K562 (cell line): ENCODE measurements around the gene ITSN1. TPM values are rescaled to one million over a fixed set of nuclear protein-coding genes. Genes with fewer than 3 reads are reported as not detected.

Experiments
- ATAC-seq: fragments of 200-7000 bp; cut with Tn5 transposase; 3 replicates; pipeline ENCODE4 v1.9.1; 2020; ENCODE audit warnings: moderate library complexity
- BruUV-seq: library from RNA; stranded (reverse); fragments of 400-500 nt; replicated peaks from 2 replicates; lab custom pipeline; 2021; lab: Mats Ljungman, UMichigan
- CTCF ChIA-PET: fragments of 300-600 bp; formaldehyde crosslinking; extraction: SDS; loops from one replicate; lab custom pipeline; 2021; ENCODE audit warnings: low intra/inter-chr PET ratio; lab: Yijun Ruan, JAX
- POLR2A ChIA-PET: fragments of 300-600, 350-650 bp; sonication (Branson Sonifier 250); formaldehyde crosslinking; extraction: SDS; loops from one replicate; lab custom pipeline; 2021; ENCODE audit warnings: antibody characterized with exemption, inconsistent platforms; lab: Yijun Ruan, JAX
- DNase-seq, 4 experiments: peaks; one replicate each; pipeline versions ENCODE4 v3.0.0 to v3.0.0-alpha.2; 2011 to 2018; ENCODE audit warnings: low spot score in 3 of 4, mixed read lengths in 3 of 4; ENCODE audit errors: extremely low read depth in 1 of 4
- FAIRE-seq: peaks from 2 replicates; lab custom pipeline; 2011; peaks lifted over from hg19 to GRCh38; lab: Jason Lieb, UNC
- H2AFZ ChIP-seq: 2 replicates; pipeline ENCODE4 v1.6.0; 2011; ENCODE audit warnings: low read depth, low read length, control low read depth, inconsistent platforms
- H3K27ac ChIP-seq: fragments of 200-600 bp; 3 replicates; pipeline ENCODE4 v1.8.0; 2011; ENCODE audit warnings: low read depth, mild to moderate bottlenecking, control low read depth, inconsistent platforms, low read length, moderate library complexity, mixed read lengths; ENCODE audit errors: extremely low read depth
- H3K27me3 ChIP-seq, 2 experiments: fragments of 300-600 bp in 1 of 2; 2 replicates in 1 of 2; 3 replicates in 1 of 2; pipeline versions ENCODE4 v1.6.0 to v1.8.0; 2011; ENCODE audit warnings: inconsistent platforms in 2 of 2, low read length in 2 of 2, mild to moderate bottlenecking in 1 of 2, mixed read lengths in 1 of 2, moderate library complexity in 1 of 2; ENCODE audit not compliant: control insufficient read depth in 2 of 2, insufficient read depth in 2 of 2
- H3K36me3 ChIP-seq: fragments of 300-600 bp; 3 replicates; pipeline ENCODE4 v1.8.0; 2011; ENCODE audit warnings: mild to moderate bottlenecking, low read length, inconsistent platforms; ENCODE audit not compliant: control insufficient read depth, insufficient read depth
- H3K4me1 ChIP-seq, 2 experiments: fragments of 200-600 bp in 1 of 2; replicated peaks in 1 of 2; 2 replicates in 1 of 2; 3 replicates in 1 of 2; pipeline versions ENCODE4 v1.5.1 to v1.8.0; 2011; ENCODE audit warnings: inconsistent platforms in 2 of 2, low read length in 2 of 2, mild to moderate bottlenecking in 1 of 2, mixed read lengths in 1 of 2, moderate library complexity in 1 of 2; ENCODE audit not compliant: control insufficient read depth in 2 of 2, insufficient read depth in 2 of 2
- H3K4me2 ChIP-seq: 2 replicates; pipeline ENCODE4 v1.6.1; 2011; ENCODE audit warnings: low read length, control low read depth, inconsistent platforms, mixed read lengths; ENCODE audit not compliant: insufficient read depth
- H3K4me3 ChIP-seq: fragments of 200-600 bp; sonication (generic), shearing (Covaris generic); 2 replicates; pipeline ENCODE4 v1.5.1; 2016; ENCODE audit warnings: control low read depth, inconsistent platforms
- H3K79me2 ChIP-seq: fragments of 200-600 bp; 3 replicates; pipeline ENCODE4 v1.8.0; 2011; ENCODE audit warnings: low read length, inconsistent platforms; ENCODE audit not compliant: control insufficient read depth, insufficient read depth
- H3K9ac ChIP-seq, 2 experiments: 2 replicates each; pipeline versions ENCODE4 v1.6.0 to v1.6.1; 2011; ENCODE audit warnings: low read depth in 2 of 2, low read length in 2 of 2, control low read depth in 1 of 2, inconsistent platforms in 1 of 2, mild to moderate bottlenecking in 1 of 2, mixed read lengths in 1 of 2; ENCODE audit not compliant: insufficient read depth in 1 of 2
- H3K9me1 ChIP-seq: one replicate; pipeline ENCODE4 v1.6.0; 2011; ENCODE audit warnings: inconsistent platforms, mild to moderate bottlenecking, low read length, moderate library complexity; ENCODE audit not compliant: control insufficient read depth, insufficient read depth
- H3K9me3 ChIP-seq: replicated peaks from 2 replicates; pipeline ENCODE4 v1.5.1; 2011; ENCODE audit warnings: low read depth, low read length, inconsistent platforms; ENCODE audit not compliant: control insufficient read depth, insufficient read depth
- H4K20me1 ChIP-seq: replicated peaks from 2 replicates; pipeline ENCODE4 v1.6.1; 2011; ENCODE audit warnings: low read length, inconsistent platforms, mixed read lengths; ENCODE audit not compliant: control insufficient read depth, insufficient read depth
- GATAD2B ChIP-seq: fragments of 450-650 bp; IDR thresholded peaks from 2 replicates; pipeline ENCODE4 v1.6.1; 2017; ENCODE audit warnings: mild to moderate bottlenecking, borderline replicate concordance
- MECOM ChIP-seq: fragments of 250-450 bp; sonication (Bioruptor Pico); IDR thresholded peaks from 2 replicates; pipeline ENCODE4 v1.8.0; 2022; ENCODE audit warnings: inconsistent platforms
- MEF2A ChIP-seq: IDR thresholded peaks from 2 replicates; pipeline ENCODE4 v1.6.1; 2011; ENCODE audit warnings: low read depth, mild to moderate bottlenecking, low read length, moderate library complexity; ENCODE audit not compliant: control insufficient read depth
- PHF21A ChIP-seq: fragments of 450-650 bp; IDR thresholded peaks from 2 replicates; pipeline ENCODE4 v1.6.1; 2017; ENCODE audit warnings: low read depth, borderline replicate concordance
- WGBS: fragments of 100-300 bp; shearing (Covaris generic); methylation state at CpG from one replicate; pipeline ENCODE4 v1.1.6; 2016; ENCODE audit warnings: low coverage, mixed read lengths; ENCODE audit not compliant: insufficient coverage; ENCODE audit errors: missing lambda C conversion rate; 5-methylcytosine and 5-hydroxymethylcytosine counted together
- in situ Hi-C: fragments of 300-500 bp; cut with MboI; formaldehyde crosslinking; loops from 4 replicates; pipeline ENCODE4 v1.15.0; 2018; ENCODE audit warnings: inconsistent platforms, mixed read lengths
- intact Hi-C: fragments of 100-400 bp; cut with micrococcal nuclease; formaldehyde crosslinking; loops from 2 replicates; pipeline ENCODE4 v1.14.2; 2022
- polyA plus RNA-seq, 8 experiments: library from polyadenylated mRNA; depleted of rRNA in 4 of 8; stranded (reverse) in 5 of 8; unstranded in 3 of 8; fragments of >200 nt; fragmentation: Nextera tagmentation in 2 of 8; fragmentation: Illumina TruSeq in 1 of 8; extraction: Ambion mirVana in 2 of 8; extraction: Trizol in 1 of 8; gene quantifications; 2 replicates each; pipeline versions ENCODE4 v1.2.1 to v1.2.3, GENCODE V29; 2011 to 2014; ENCODE audit warnings: inconsistent platforms in 1 of 8, missing spikeins in 1 of 8
- total RNA-seq, 7 experiments: library from RNA; depleted of rRNA in 6 of 7; stranded (reverse); fragments of >200 nt in 6 of 7; fragmentation: Illumina TruSeq in 2 of 7; extraction: Trizol in 2 of 7; gene quantifications; 2 replicates each; pipeline versions ENCODE4 v1.2.1 to v1.2.3, GENCODE V29; 2011 to 2021; ENCODE audit warnings: low replicate concordance in 1 of 7
- TF ChIP-seq, protein P1 (sequence below): fragments of 250-450 bp; sonication (Bioruptor Pico); IDR thresholded peaks from 2 replicates; pipeline ENCODE4 v1.8.0; 2022; ENCODE audit warnings: inconsistent platforms

ITSN1 gene
- total and polyA plus RNA-seq, 9 of the 15 experiments (the other 6 are each of a cell fraction or from before 2014, with no cell fraction given) = 1.1 to 12.6 (median 4.8) TPM

DNA sequence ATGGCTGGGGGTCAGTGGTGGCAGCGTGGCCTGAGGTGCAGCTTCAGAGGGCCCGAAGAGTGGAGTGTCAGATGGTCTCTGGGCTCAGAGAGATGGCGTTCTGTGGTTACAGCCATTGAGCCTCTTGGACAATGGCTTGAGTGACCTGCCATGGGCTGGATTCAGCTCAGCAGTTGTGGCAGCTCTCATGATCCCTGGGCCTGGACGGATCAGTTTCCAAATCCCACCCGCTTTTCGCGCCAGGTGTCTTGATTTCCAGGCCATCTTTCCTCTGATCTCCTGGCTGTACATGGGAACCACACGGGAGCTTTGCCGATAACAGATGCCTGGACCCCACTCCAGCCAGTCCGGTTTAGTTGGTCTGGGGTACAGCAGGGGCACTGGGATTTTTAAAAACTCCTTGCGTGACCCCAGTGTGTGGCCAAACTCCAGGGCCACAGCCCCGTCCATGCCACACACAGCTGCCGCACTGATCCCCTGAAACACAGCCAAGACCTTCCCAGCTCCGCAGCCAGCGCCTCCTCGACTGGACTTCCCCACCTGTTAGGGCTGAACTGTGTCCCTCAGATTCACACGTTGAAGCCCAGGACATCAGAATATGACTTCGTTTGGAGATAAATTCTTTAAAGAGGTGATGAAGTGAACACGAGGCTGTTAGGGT is 205.4 kb downstream of the ITSN1 start:
- FAIRE-seq (no peak), ATAC-seq (no peak), DNase-seq (no peak)
- Histone ChIP-seq H3K27ac (no peak overlapping the region), H3K4me3 (no peak overlapping the region), H3K9me3 (no peaks in the 10 kb centered on the region; the same call in 1 of the 2 replicates), H3K9ac (no peak overlapping the region), H3K9me1 (no peaks in the 10 kb centered on the region), H3K4me1 (no peaks in the 10 kb centered on the region; a peak in 2 of 5 replicates), H4K20me1 (0 out of 2 replicates have a peak, but pooled peaks cover 3% of the 10 kb centered on the region), H3K4me2 (no peak overlapping the region), H3K79me2 (no peaks in the 10 kb centered on the region), H3K36me3 (no peaks in the 10 kb centered on the region), H3K27me3 (peaks cover 53 to 74% of the 10 kb centered on the region in 2 experiments), H2AFZ (peak overlapping the region; percentile 50; the same call in 1 of the 2 replicates)
- WGBS = 17% methylated on average over 19 of the region's 19 CpGs
- no TSS peak for BruUV-seq
- intact Hi-C loops (no loop called here), in situ Hi-C loops (no loop called here)
- POLR2A ChIA-PET = interaction anchor here (0.6 to 1.5 kb wide), 2 partner anchors 11 to 50 kb away, joined by 3 to 4 read pairs; no protein-coding TSS in a partner anchor
- TF ChIP-seq GATAD2B (no peak), MECOM (CRISPR knock-in tag) (no peak), PHF21A (no peak), MEF2A (no peak)
- TF ChIP-seq, protein P1, sequence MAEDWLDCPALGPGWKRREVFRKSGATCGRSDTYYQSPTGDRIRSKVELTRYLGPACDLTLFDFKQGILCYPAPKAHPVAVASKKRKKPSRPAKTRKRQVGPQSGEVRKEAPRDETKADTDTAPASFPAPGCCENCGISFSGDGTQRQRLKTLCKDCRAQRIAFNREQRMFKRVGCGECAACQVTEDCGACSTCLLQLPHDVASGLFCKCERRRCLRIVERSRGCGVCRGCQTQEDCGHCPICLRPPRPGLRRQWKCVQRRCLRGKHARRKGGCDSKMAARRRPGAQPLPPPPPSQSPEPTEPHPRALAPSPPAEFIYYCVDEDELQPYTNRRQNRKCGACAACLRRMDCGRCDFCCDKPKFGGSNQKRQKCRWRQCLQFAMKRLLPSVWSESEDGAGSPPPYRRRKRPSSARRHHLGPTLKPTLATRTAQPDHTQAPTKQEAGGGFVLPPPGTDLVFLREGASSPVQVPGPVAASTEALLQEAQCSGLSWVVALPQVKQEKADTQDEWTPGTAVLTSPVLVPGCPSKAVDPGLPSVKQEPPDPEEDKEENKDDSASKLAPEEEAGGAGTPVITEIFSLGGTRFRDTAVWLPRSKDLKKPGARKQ (CRISPR knock-in tag) = no peak
- CTCF ChIA-PET = no interaction called here
